Measurements from ENCODE around the gene DENND2A. TPM values are rescaled to one million over a fixed set of nuclear protein-coding genes. Genes with fewer than 3 reads are reported as not detected.
"Not testable (repeated sequence)": the region's sequence is repeated elsewhere in the genome, so short reads cannot be mapped to it uniquely, and the experiment has no call there.

Gene DENND2A
- total and polyA plus RNA-seq, 10 donors: 1.9 to 35.3 (median 14.9) TPM

DNA sequence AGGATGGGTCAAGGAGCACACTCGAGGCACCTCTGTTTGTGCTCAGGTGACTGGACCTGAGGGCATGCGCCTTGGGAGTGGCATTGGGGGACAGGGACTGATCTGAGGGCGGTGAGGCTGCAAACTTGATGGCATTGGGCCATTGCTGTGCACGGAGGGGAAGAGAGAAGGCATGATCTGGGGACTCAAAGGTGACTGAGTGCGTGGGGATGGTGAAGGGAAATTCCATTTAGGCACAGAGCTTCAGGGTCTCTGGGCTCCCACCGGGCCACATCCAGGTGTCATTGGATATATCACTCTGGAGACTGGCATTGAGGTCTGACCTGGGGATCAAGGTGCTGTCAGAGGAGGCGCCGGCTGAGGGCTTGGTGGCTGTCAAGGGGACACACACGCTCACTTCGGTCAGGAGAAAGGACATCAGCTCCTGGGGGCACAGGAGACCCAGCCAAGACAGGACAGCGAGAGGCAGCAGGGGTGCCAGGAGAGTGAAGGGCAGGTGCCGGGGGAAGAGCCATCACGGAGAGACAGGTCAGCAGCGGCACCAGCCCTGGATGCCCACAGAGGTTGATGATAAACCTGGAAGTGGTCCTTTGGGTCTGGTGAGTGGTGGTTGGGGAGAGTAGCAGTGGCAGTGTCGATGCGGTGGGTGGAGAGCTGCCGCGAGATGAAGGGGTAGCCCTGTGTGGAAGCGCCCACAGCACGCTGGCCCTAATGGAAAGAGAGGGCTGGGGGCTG is 37.6 kb upstream of the DENND2A start:
- 93 to 98% (median 96%) methylated on average over 20 of the region's 20 CpGs for WGBS, 5 donors
- no peak overlapping the region for H3K27ac ChIP-seq
- no peaks in the 10 kb centered on the region for H3K27me3 ChIP-seq (replicated peaks in 1 of 7)
- peak; percentile 72 for DNase-seq
- TF ChIP-seq POLR2AphosphoS5 (IDR thresholded peaks at IDR 0.05) (peak in 1 of 3 donors; percentile 17), POLR2A (IDR thresholded peaks at IDR 0.05) (no peak)
- H3K4me3 ChIP-seq: no peak overlapping the region
- peaks cover 0 to 65% (median 29%) of the 10 kb centered on the region in 6 donors for H3K36me3 ChIP-seq
- no peaks in the 10 kb centered on the region for H3K9me3 ChIP-seq
- peaks cover 18 to 45% (median 36%) of the 10 kb centered on the region in 6 donors for H3K4me1 ChIP-seq
- intact Hi-C loops (cut with DNase I; ENCODE audit: low total_unique reads): no loop called here

DNA sequence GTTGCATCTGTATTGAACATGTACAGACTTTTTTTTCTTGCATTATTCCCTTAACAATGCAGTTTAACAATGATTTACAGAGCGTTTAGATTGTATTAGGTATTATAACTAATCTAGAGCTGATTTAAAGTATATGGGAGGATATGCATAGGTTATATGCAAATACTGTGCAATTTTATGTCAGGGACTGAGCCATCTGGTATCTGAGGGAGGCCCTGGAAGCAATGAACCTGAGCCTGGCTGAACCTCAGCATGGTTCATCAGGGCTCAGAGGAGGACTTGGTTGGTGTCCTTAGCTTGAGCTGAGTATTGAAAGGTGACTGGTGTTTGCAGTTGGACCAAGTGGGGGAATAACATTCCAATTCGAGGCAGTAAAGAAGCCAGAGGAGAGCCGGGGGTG is 36.9 kb upstream of the DENND2A start:
- H3K9me3 ChIP-seq: no peaks in the 10 kb centered on the region
- intact Hi-C loops (cut with DNase I; ENCODE audit: low total_unique reads): no loop called here
- no peak for TF ChIP-seq CTCF (IDR thresholded peaks at IDR 0.05 in 8 of 11, conservative IDR thresholded peaks at IDR 0.05 in 3 of 11)
- no peak for TF ChIP-seq POLR2AphosphoS5 (IDR thresholded peaks at IDR 0.05)
- TF ChIP-seq POLR2A (IDR thresholded peaks at IDR 0.05): no peak
- H3K4me3 ChIP-seq: no peak overlapping the region
- no peak overlapping the region for H3K27ac ChIP-seq
- 85 to 92% (median 86%) methylated on average over 3 of the region's 3 CpGs for WGBS, 5 donors
- no peak for DNase-seq
- H3K27me3 ChIP-seq (replicated peaks in 1 of 7): no peaks in the 10 kb centered on the region
- peaks cover 0 to 57% (median 29%) of the 10 kb centered on the region in 6 donors for H3K36me3 ChIP-seq
- H3K4me1 ChIP-seq: peaks cover 18 to 48% (median 38%) of the 10 kb centered on the region in 6 donors

DNA sequence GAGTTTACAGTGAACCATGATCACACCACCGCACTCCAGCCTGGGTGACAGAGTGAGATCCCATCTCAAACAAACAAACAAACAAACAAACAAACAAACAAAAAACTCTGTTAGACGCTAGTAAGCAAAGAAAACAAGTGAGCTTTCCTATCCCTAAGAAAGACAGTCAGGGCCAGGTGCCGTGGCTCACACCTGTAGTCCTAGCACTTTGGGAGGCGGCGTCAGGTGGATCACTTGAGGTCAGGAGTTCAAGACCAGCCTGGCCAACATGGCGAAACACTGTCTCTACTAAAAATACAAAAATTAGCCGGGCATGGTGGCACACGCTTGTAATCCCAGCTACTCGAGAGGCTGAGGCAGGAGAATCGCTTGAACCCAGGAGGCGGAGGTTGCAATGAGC is 36.3 kb upstream of the DENND2A start:
- H3K27ac ChIP-seq: peak overlapping the region in 1 of 8 donors; percentile 47
- H3K9me3 ChIP-seq; H3K4me3 ChIP-seq; H3K27me3 ChIP-seq (replicated peaks in 1 of 7); intact Hi-C loops (cut with DNase I; ENCODE audit: low total_unique reads): not testable (repeated sequence)
- WGBS, 5 donors: 84 to 97% (median 92%) methylated on average over 11 of the region's 11 CpGs
- peak; percentile 45 for DNase-seq
- peaks cover 0 to 52% (median 25%) of the 10 kb centered on the region in 6 donors for H3K36me3 ChIP-seq
- H3K4me1 ChIP-seq: peaks cover 22 to 53% (median 44%) of the 10 kb centered on the region in 6 donors

GRCh38 chr7:140676306-140676705 is 35.7 kb upstream of the DENND2A start:
- Histone ChIP-seq H3K36me3 (peaks cover 0 to 45% (median 21%) of the 10 kb centered on the region in 6 donors), H3K27ac (peak overlapping the region in 4 of 8 donors; percentile 33 to 47 (median 42)), H3K9me3 (no peaks in the 10 kb centered on the region), H3K27me3 (replicated peaks in 1 of 7) (no peaks in the 10 kb centered on the region), H3K4me1 (peaks cover 23 to 56% (median 45%) of the 10 kb centered on the region in 6 donors), H3K4me3 (no peak overlapping the region)
- intact Hi-C loops (cut with DNase I; ENCODE audit: low total_unique reads): no loop called here
- TF ChIP-seq POLR2AphosphoS5 (IDR thresholded peaks at IDR 0.05) (no peak), CTCF (IDR thresholded peaks at IDR 0.05 in 8 of 11, conservative IDR thresholded peaks at IDR 0.05 in 3 of 11) (no peak), POLR2A (IDR thresholded peaks at IDR 0.05) (no peak)
- no peak for DNase-seq
- WGBS, 5 donors: 52 to 70% (median 60%) methylated on average over 3 of the region's 3 CpGs

DNA sequence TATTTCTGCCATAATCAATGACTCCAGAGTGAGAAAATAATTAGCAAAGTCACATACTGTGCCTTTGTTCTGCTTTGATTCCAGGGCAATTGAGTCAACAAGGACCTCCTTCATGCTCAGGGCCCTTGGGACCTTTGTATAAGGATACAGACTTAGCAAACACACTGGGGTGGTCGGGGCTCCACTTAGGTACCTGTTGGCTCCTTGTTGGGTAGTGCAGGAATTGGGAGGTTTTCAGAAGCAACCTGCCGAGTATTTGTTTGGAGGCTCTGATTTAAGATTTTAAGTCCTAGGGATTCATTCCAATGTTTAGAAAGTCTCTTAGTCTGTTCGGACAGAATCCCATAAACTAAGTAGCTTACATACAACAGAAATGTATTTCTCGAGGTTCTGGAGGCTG is 35.1 kb upstream of the DENND2A start:
- intact Hi-C loops (cut with DNase I; ENCODE audit: low total_unique reads): no loop called here
- DNase-seq: peak; percentile 46
- peaks cover 23 to 56% (median 45%) of the 10 kb centered on the region in 6 donors for H3K4me1 ChIP-seq

More for the DNA sequence above, 35.1 kb upstream of the DENND2A start:
- Histone ChIP-seq H3K36me3 (peaks cover 0 to 39% (median 17%) of the 10 kb centered on the region in 6 donors), H3K4me3 (no peak overlapping the region), H3K27ac (peak overlapping the region in 5 of 8 donors; percentile 33 to 51 (median 45)), H3K9me3 (no peaks in the 10 kb centered on the region), H3K27me3 (replicated peaks in 1 of 7) (no peaks in the 10 kb centered on the region)
- TF ChIP-seq POLR2AphosphoS5 (IDR thresholded peaks at IDR 0.05): no peak
- TF ChIP-seq CTCF (IDR thresholded peaks at IDR 0.05 in 8 of 11, conservative IDR thresholded peaks at IDR 0.05 in 3 of 11): no peak
- no peak for TF ChIP-seq POLR2A (IDR thresholded peaks at IDR 0.05)
- WGBS, 5 donors: 73 to 96% (median 84%) methylated on average over 4 of the region's 4 CpGs

All from spleen (tissue), 11 donors.